ENCODE results near the gene ZNF747. TPM values are rescaled to one million over a fixed set of nuclear protein-coding genes. Genes with fewer than 3 reads are reported as not detected.

ZNF747 gene
- total and polyA plus RNA-seq, 10 of the 15 experiments (the other 5 are each of a cell fraction or from before 2014, with no cell fraction given) = 1.0 to 13.0 (median 7.2) TPM

- Histone ChIP-seq H3K79me2 (ENCODE audit: control insufficient read depth, insufficient read depth, low read length) (peaks cover 11% of the 10 kb centered on the region), H3K9ac (ENCODE audit: control insufficient read depth, insufficient read depth, low read length) (peak within 1 kb of the TSS; percentile 86), H3K4me2 (ENCODE audit: control insufficient read depth, insufficient read depth) (peak within 1 kb of the TSS; percentile 81), H3K27me3 (replicated peaks in 1 of 2; ENCODE audit: control insufficient read depth in 2 of 2, insufficient read depth in 2 of 2, low read length in 1 of 2) (no peaks in the 10 kb centered on the region), H3K36me3 (ENCODE audit: control insufficient read depth in 2 of 2, insufficient read depth in 2 of 2, low read length in 1 of 2) (peaks cover 4 to 10% of the 10 kb centered on the region in 2 experiments; a peak in 3 of 4 replicates), H3K4me3 (peak within 1 kb of the TSS; percentile 87), H4K20me1 (ENCODE audit: control insufficient read depth, insufficient read depth) (no peaks in the 10 kb centered on the region), H3K4me1 (ENCODE audit: control insufficient read depth, insufficient read depth, low read length) (no peaks in the 10 kb centered on the region), H3K9me3 (replicated peaks; ENCODE audit: control insufficient read depth, insufficient read depth, low read length) (no peaks in the 10 kb centered on the region), H3K27ac (ENCODE audit: control insufficient read depth, insufficient read depth) (peak within 1 kb of the TSS; percentile 85), H2AFZ (ENCODE audit: control insufficient read depth, low read depth, low read length) (peak within 1 kb of the TSS; percentile 88)
- ChIA-PET SMC1A (ENCODE audit: uncharacterized antibody, unreplicated experiment) (interaction anchor here (0.6 to 2.8 kb wide), 16 partner anchors 9 to 148 kb away, joined by 3 to 47 read pairs (median 4); partner anchors contain the start of genes DCTPP1, ITGAL, ZNF688 and ZNF689), POLR2A (interaction anchor here (0.6 to 5.9 kb wide), 20 partner anchors 9 to 187 kb away, joined by 3 to 109 read pairs (median 4); partner anchors contain the start of genes TBC1D10B, ZNF688, ZNF747 and ZNF785), RAD21 (ENCODE audit: unreplicated experiment) (interaction anchor here (0.6 to 4.3 kb wide), 25 partner anchors 8 to 187 kb away, joined by 3 to 99 read pairs (median 5); partner anchors contain the start of genes DCTPP1, PRR14, ZNF688 and ZNF747), CTCF (interaction anchor here (0.6 to 3.6 kb wide), 15 partner anchors 10 to 140 kb away, joined by 3 to 59 read pairs (median 5); partner anchors contain the start of genes DCTPP1 and ZNF747)
- ATAC-seq (peak; percentile 96), DNase-seq (ENCODE audit: low read depth, low spot score) (peak; percentile 84), FAIRE-seq (peak; percentile 85)
- in situ Hi-C loops (cut with MboI) (no loop called here), intact Hi-C loops (cut with micrococcal nuclease; ENCODE audit: unreplicated experiment) (loop anchor here (1.0 kb wide), 1 partner anchor 23 kb away; no protein-coding TSS in a partner anchor)
- BruUV-seq (replicated peaks) = TSS peak; percentile 72
- WGBS (ENCODE audit: insufficient coverage, insufficient replicate concordance, low lambda C conversion rate, missing lambda C conversion rate) = under 1% methylated on average over 74 of the region's 74 CpGs
- TF ChIP-seq DPF2 (IDR thresholded peaks at IDR 0.05) (0 out of 2 replicates have a peak, but pooled peaks have one; percentile 22), EED (IDR thresholded peaks at IDR 0.05; ENCODE audit: low read depth) (no peak), BRCA1 (IDR thresholded peaks at IDR 0.05; ENCODE audit: low read depth, low read length) (peak; percentile 56; the same call in 1 of the 2 replicates), BCL3 (IDR thresholded peaks at IDR 0.05; ENCODE audit: borderline replicate concordance, insufficient read depth, low read depth, low read length, poor library complexity, severe bottlenecking) (no peak), TARDBP (IDR thresholded peaks at IDR 0.05; ENCODE audit: borderline replicate concordance) (no peak; the same call in 1 of the 2 replicates), STAT1 (conservative IDR thresholded peaks at IDR 0.05) (no peak; the same call in 1 of the 2 replicates), JUND (IDR thresholded peaks at IDR 0.05; ENCODE audit: low read depth, low read length) (no peak; the same call in 1 of the 2 replicates), ZNF24 (IDR thresholded peaks at IDR 0.05) (no peak), WRNIP1 (IDR thresholded peaks at IDR 0.05; ENCODE audit: borderline replicate concordance, low read depth, low read length) (no peak), IRF3 (IDR thresholded peaks at IDR 0.05) (no peak), NFXL1 (IDR thresholded peaks at IDR 0.05; ENCODE audit: borderline replicate concordance) (no peak), RCOR1 (conservative IDR thresholded peaks at IDR 0.05; ENCODE audit: low read depth, low read length) (no peak), TBL1XR1 (IDR thresholded peaks at IDR 0.05; ENCODE audit: low read depth, low read length) (peak; percentile 53; the same call in 1 of the 2 replicates), TCF7 (IDR thresholded peaks at IDR 0.05; ENCODE audit: borderline replicate concordance) (no peak), IKZF2 (IDR thresholded peaks at IDR 0.05) (no peak), EP300 (IDR thresholded peaks at IDR 0.05; ENCODE audit: borderline replicate concordance in 1 of 2, control insufficient read depth in 1 of 2, low read depth in 2 of 2, low read length in 2 of 2) (no peak), ZNF207 (IDR thresholded peaks at IDR 0.05; ENCODE audit: borderline replicate concordance) (0 out of 2 replicates have a peak, but pooled peaks have one; percentile 67), BCL11A (IDR thresholded peaks at IDR 0.05; ENCODE audit: low read depth, low read length) (no peak), ZZZ3 (IDR thresholded peaks at IDR 0.05; ENCODE audit: control insufficient read depth, insufficient read length, low read depth) (no peak), POU2F2 (IDR thresholded peaks at IDR 0.05; ENCODE audit: borderline replicate concordance, low read depth, low read length) (peak; percentile 19; the same call in 1 of the 3 replicates), CBFB (IDR thresholded peaks at IDR 0.05; ENCODE audit: low read depth) (peak; percentile 45; the same call in 1 of the 2 replicates), ZNF217 (IDR thresholded peaks at IDR 0.05) (no peak), SP1 (IDR thresholded peaks at IDR 0.05; ENCODE audit: low read depth, low read length) (peak; percentile 48)
These were observed 23.5 kb upstream of the ZNF747 start, which contains the start of gene ZNF764 for GRCh38 chr16:30557957-30558788. Gene ZNF764, minus strand, starts transcription at chr16:30558374. Its CDS starts 192 bp downstream, at chr16:30558182.
